ENCODE data around the gene HMCN1.

HMCN1 gene

DNA sequence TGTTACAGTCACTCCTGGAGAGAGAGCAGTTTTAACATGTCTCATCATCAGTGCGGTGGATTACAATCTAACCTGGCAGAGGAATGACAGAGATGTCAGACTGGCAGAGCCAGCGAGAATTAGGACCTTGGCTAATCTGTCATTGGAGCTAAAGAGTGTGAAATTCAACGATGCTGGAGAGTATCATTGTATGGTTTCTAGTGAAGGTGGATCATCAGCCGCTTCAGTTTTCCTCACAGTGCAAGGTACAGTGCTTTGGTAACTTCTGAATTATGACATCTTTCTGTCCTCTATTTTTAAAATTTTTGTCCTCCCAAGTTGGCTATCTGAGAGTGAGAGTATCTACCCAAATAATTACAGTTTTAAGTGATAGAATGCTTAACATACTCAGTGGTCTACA lies 199.4 kb downstream of the HMCN1 start:
- TF ChIP-seq, protein P1, sequence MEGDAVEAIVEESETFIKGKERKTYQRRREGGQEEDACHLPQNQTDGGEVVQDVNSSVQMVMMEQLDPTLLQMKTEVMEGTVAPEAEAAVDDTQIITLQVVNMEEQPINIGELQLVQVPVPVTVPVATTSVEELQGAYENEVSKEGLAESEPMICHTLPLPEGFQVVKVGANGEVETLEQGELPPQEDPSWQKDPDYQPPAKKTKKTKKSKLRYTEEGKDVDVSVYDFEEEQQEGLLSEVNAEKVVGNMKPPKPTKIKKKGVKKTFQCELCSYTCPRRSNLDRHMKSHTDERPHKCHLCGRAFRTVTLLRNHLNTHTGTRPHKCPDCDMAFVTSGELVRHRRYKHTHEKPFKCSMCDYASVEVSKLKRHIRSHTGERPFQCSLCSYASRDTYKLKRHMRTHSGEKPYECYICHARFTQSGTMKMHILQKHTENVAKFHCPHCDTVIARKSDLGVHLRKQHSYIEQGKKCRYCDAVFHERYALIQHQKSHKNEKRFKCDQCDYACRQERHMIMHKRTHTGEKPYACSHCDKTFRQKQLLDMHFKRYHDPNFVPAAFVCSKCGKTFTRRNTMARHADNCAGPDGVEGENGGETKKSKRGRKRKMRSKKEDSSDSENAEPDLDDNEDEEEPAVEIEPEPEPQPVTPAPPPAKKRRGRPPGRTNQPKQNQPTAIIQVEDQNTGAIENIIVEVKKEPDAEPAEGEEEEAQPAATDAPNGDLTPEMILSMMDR (IDR thresholded peaks at IDR 0.05; ENCODE audit: low read depth, low read length, missing control alignments) = no peak
- no peak for DNase-seq (ENCODE audit: extremely low read depth, low read depth)
- H3K4me3 ChIP-seq (replicated peaks; ENCODE audit: low read depth, low read length) = no peak overlapping the region

DNA sequence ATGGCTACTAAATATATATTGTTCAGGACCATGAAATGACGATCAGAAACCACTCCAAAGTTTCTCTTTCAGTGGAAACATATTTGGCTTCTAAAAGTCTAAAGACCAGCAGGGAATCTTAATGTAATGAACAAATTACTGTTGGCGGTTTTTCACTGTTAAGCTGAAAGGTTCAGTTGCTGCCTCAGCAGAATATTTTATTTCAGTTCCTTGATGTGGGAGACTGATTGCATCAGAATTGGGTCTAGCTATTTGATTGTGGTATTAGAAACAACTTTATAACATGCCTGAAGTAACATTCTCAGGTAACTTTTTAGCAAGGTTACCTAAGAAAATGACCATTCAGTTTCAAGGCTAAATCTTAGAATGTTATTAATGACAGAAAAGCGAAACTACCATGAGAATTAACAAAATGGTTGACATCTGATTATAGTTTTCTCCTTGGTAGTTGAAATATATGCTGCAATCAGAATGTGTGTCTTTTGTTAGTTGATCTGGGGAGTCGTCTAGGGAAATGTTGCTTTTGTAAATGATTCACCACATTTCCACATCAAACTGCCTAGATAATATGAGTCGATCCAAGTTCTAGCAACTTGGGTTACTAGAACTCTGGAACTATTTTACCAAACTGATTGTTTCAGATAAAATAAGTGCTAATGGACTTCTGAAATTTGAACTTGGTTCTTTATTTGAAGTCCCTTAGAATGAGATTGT lies 200.4 kb downstream of the HMCN1 start:
- DNase-seq (ENCODE audit: extremely low read depth, low read depth) = no peak
- TF ChIP-seq, protein P1 (IDR thresholded peaks at IDR 0.05; ENCODE audit: low read depth, low read length, missing control alignments) = no peak
- H3K4me3 ChIP-seq (replicated peaks; ENCODE audit: low read depth, low read length) = no peak overlapping the region

DNA sequence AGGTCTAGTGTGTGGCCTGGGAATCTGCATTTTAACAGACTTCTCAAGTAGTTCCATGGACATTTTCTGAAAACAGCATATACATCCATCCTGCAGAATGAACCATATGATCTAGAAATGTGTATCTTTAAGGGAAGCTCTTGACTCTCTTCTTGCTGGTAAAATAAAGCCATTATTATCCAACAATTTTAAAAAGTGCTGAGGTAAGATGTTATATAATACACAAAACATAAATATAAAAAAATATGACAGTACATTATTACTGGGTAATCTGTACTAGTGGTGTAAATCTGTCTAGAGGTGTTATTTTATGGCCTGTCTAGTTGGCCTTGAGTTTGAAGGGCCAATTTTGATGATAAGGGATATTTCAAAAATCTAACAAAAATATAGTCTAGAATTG lies 201.2 kb downstream of the HMCN1 start:
- DNase-seq (ENCODE audit: extremely low read depth, low read depth) = no peak
- TF ChIP-seq, protein P1 (IDR thresholded peaks at IDR 0.05; ENCODE audit: low read depth, low read length, missing control alignments) = no peak
- H3K4me3 ChIP-seq (replicated peaks; ENCODE audit: low read depth, low read length) = no peak overlapping the region

DNA sequence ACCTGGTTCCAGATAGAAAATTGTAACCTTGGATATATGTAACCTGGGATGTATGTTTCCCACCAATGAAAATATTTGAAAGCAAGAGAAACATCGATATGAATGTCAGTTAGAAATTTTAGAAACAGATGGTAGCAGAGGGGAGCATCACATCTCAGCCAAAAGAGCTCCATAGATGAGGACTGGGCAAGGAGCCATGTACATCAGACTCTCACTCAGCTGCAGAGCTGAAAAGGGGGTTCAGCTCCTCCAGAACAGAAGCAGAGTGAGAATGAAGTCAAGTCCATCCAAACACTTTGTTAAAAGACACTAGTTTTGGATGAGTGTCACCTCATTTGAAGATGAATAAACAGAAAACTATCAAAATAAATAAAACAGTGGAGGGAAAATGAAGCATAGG lies 202.4 kb downstream of the HMCN1 start:
- DNase-seq (ENCODE audit: extremely low read depth, low read depth) = no peak

DNA sequence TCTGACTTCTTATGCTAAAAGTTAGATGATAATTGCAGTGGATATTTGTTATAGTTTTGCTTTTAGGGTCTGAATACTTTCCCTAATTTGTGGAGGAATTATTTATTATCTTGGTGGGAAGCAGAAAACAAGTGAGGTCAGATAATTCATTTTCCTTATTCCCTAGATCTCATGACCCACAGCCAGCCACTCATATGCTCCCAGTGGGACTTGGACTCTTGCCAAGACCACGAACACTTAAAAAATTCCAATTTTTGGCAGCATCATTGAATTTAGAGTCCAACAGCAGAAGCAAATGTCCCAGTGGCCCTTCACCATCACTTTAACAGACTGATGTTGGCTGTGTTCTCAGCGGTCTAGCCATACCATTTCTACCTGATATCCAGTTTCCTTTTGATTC lies 204.2 kb downstream of the HMCN1 start:
- TF ChIP-seq, protein P1 (IDR thresholded peaks at IDR 0.05; ENCODE audit: low read depth, low read length, missing control alignments) = no peak
- DNase-seq (ENCODE audit: extremely low read depth, low read depth) = no peak

More for the DNA sequence above, 202.4 kb downstream of the HMCN1 start:
- H3K4me3 ChIP-seq (replicated peaks; ENCODE audit: low read depth, low read length) = no peak overlapping the region
- TF ChIP-seq, protein P1 (IDR thresholded peaks at IDR 0.05; ENCODE audit: low read depth, low read length, missing control alignments) = no peak

DNA sequence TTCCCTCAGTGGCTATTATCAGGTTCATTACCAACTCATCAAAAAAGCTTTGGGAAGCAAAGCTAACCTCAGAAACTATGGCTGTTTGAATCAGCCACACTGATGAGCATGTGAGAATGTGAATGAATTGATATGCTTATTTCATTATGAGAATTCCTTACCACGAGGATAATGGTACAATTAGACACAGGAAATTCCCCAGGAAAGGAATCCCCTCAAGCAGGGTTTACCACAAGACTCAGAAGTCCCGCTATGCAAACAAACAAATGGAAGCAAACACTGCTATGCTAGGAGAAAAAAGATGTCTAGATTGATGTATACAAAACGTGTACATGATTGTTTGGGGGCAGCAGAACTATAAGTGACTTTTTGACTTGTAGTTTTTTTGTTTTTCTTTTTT lies 205.0 kb downstream of the HMCN1 start:
- no peak for DNase-seq (ENCODE audit: extremely low read depth, low read depth)
- H3K4me3 ChIP-seq (replicated peaks; ENCODE audit: low read depth, low read length) = no peak overlapping the region
- TF ChIP-seq, protein P1 (IDR thresholded peaks at IDR 0.05; ENCODE audit: low read depth, low read length, missing control alignments) = no peak

More for the DNA sequence above, 204.2 kb downstream of the HMCN1 start:
- H3K4me3 ChIP-seq (replicated peaks; ENCODE audit: low read depth, low read length) = no peak overlapping the region

DNA sequence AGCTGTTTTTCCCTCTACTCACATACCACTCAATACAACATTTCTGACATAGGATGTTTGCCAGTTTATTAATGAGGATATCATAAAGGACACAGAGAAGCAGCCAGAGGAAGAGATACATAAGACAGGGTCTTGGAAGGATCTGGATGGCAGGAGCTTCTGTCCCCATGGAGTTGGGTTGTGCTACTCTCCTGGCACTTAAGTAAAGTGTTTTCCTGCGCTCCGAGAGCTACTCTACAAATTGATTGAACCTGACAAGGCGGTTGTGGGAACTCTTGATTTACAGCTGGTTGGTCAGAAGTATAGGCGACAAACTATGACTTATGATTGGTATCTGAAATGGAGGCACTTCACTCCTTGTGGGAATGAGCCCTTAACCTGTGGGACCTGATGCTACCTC lies 208.8 kb downstream of the HMCN1 start:
- TF ChIP-seq, protein P1 (IDR thresholded peaks at IDR 0.05; ENCODE audit: low read depth, low read length, missing control alignments) = no peak
- no peak overlapping the region for H3K4me3 ChIP-seq (replicated peaks; ENCODE audit: low read depth, low read length)
- DNase-seq (ENCODE audit: extremely low read depth, low read depth) = no peak
